Measurements from ENCODE around the gene INSM1.

- no peak for TF ChIP-seq REPIN1 (CRISPR knock-in tag; IDR thresholded peaks at IDR 0.05; ENCODE audit: borderline replicate concordance, low read depth)
- no peak for TF ChIP-seq POLR2AphosphoS5 (IDR thresholded peaks at IDR 0.05; ENCODE audit: low read depth, low read length)
- TF ChIP-seq XRCC5 (optimal IDR thresholded peaks at IDR 0.05; ENCODE audit: low read length), result no peak
- TF ChIP-seq ZSCAN29 (CRISPR knock-in tag; conservative IDR thresholded peaks at IDR 0.05), result no peak
- TF ChIP-seq KDM5A (IDR thresholded peaks at IDR 0.05; ENCODE audit: borderline replicate concordance, low read length), result no peak
- TF ChIP-seq ZBTB49 (CRISPR knock-in tag; IDR thresholded peaks at IDR 0.05; ENCODE audit: borderline replicate concordance), result no peak
- TF ChIP-seq ZNF639 (CRISPR knock-in tag; conservative IDR thresholded peaks at IDR 0.05), result no peak
- TF ChIP-seq NR2F2 (IDR thresholded peaks at IDR 0.05; ENCODE audit: borderline replicate concordance, low read depth), result no peak
- TF ChIP-seq CEBPB (IDR thresholded peaks at IDR 0.05; ENCODE audit: borderline replicate concordance, low read depth, low read length), result no peak
- no peak for TF ChIP-seq PHF21A (CRISPR knock-in tag; IDR thresholded peaks at IDR 0.05)
- TF ChIP-seq CTCF (CRISPR knock-in tag; IDR thresholded peaks at IDR 0.05), result no peak
- no peak for TF ChIP-seq PHB2 (IDR thresholded peaks at IDR 0.05; ENCODE audit: partially characterized antibody)
- TF ChIP-seq FOXJ3 (CRISPR knock-in tag; IDR thresholded peaks at IDR 0.05; ENCODE audit: borderline replicate concordance), result no peak
Observed at GRCh38 chr20:20338133-20338730, 29.7 kb upstream of the INSM1 start.

Data from HepG2 (cell line).